H1 (cell line): ENCODE measurements around the gene ADRB1. TPM values are rescaled to one million over a fixed set of nuclear protein-coding genes. Genes with fewer than 3 reads are reported as not detected.

ENCODE experiments used
- CTCF ChIA-PET: fragments of 300-600 bp; sonication (Branson Sonifier 250); formaldehyde crosslinking; loops from one replicate; lab custom pipeline; 2021; ENCODE audit not compliant: partially characterized antibody; lab: Charles Lee
- POLR2A ChIA-PET: fragments of 300-600 bp; sonication (Branson Sonifier 250); formaldehyde crosslinking; loops from one replicate; lab custom pipeline; 2021; ENCODE audit warnings: inconsistent platforms; ENCODE audit not compliant: partially characterized antibody; lab: Charles Lee
- DNase-seq, 2 experiments: peaks; one replicate each; pipeline versions ENCODE4 v3.0.0 to v3.0.0-alpha.2; 2010 to 2022; ENCODE audit warnings: low spot score in 2 of 2, low read depth in 1 of 2, mixed read lengths in 1 of 2
- FAIRE-seq: peaks from 2 replicates; lab custom pipeline; 2011; peaks lifted over from hg19 to GRCh38; lab: Jason Lieb, UNC
- H2AFZ ChIP-seq: 2 replicates; pipeline ENCODE4 v1.8.1; 2012; ENCODE audit warnings: low read length, inconsistent platforms
- H2AK5ac ChIP-seq: 2 replicates; pipeline ENCODE4 v1.6.1; 2013; ENCODE audit warnings: low read depth, low read length
- H2BK120ac ChIP-seq: replicated peaks from 2 replicates; pipeline ENCODE3; 2013; ENCODE audit warnings: low read depth, low read length, inconsistent platforms
- H2BK12ac ChIP-seq: 2 replicates; pipeline ENCODE4 v1.6.1; 2013; ENCODE audit warnings: low read depth, low read length
- H2BK15ac ChIP-seq: 2 replicates; pipeline ENCODE4 v1.6.1; 2013; ENCODE audit warnings: low read length
- H2BK20ac ChIP-seq: 2 replicates; pipeline ENCODE4 v1.6.1; 2013; ENCODE audit warnings: low read length
- H2BK5ac ChIP-seq: 2 replicates; pipeline ENCODE4 v1.6.1; 2013; ENCODE audit warnings: low read depth, low read length
- H3K14ac ChIP-seq: 2 replicates; pipeline ENCODE4 v1.6.1; 2013; ENCODE audit warnings: inconsistent platforms; ENCODE audit not compliant: insufficient read length
- H3K18ac ChIP-seq: 2 replicates; pipeline ENCODE4 v1.6.1; 2013; ENCODE audit warnings: low read length; ENCODE audit errors: extremely low read depth
- H3K23ac ChIP-seq: 2 replicates; pipeline ENCODE4 v1.6.1; 2013; ENCODE audit warnings: inconsistent platforms; ENCODE audit not compliant: insufficient read length
- H3K23me2 ChIP-seq: 2 replicates; pipeline ENCODE4 v1.6.1; 2013; ENCODE audit warnings: low read depth, low read length
- H3K27ac ChIP-seq: 2 replicates; pipeline ENCODE4 v1.6.1; 2011; ENCODE audit warnings: low read depth, low read length, inconsistent platforms
- H3K27me3 ChIP-seq, 4 experiments: replicated peaks in 1 of 4; 1 replicate in 1 of 4; 2 replicates in 3 of 4; pipeline versions ENCODE4 v1.6.1 to v1.8.1; 2011 to 2013; ENCODE audit warnings: low read length in 3 of 4, mild to moderate bottlenecking in 3 of 4, inconsistent platforms in 2 of 4, mixed read lengths in 2 of 4, moderate library complexity in 1 of 4; ENCODE audit not compliant: control insufficient read depth in 3 of 4, insufficient read depth in 3 of 4; ENCODE audit errors: extremely low read depth in 1 of 4
- H3K36me3 ChIP-seq, 4 experiments: 2 replicates each; pipeline versions ENCODE4 v1.6.1 to v1.8.1; 2011 to 2013; ENCODE audit warnings: mild to moderate bottlenecking in 4 of 4, low read length in 3 of 4, moderate library complexity in 2 of 4, control low read depth in 1 of 4, inconsistent platforms in 1 of 4; ENCODE audit not compliant: insufficient read depth in 4 of 4, control insufficient read depth in 2 of 4
- H3K4ac ChIP-seq: replicated peaks from 2 replicates; pipeline ENCODE3; 2013; ENCODE audit warnings: low read length, low read depth, mixed read lengths, inconsistent platforms; ENCODE audit not compliant: insufficient read length
- H3K4me1 ChIP-seq, 4 experiments: replicated peaks in 1 of 4; 1 replicate in 1 of 4; 2 replicates in 3 of 4; pipeline versions ENCODE4 v1.6.1 to v1.8.1; 2011 to 2013; ENCODE audit warnings: low read length in 3 of 4, inconsistent platforms in 2 of 4, mixed read lengths in 1 of 4; ENCODE audit not compliant: insufficient read depth in 4 of 4, control insufficient read depth in 3 of 4
- H3K4me2 ChIP-seq, 2 experiments: 2 replicates each; pipeline versions ENCODE4 v1.6.1 to v1.8.1; 2011 to 2013; ENCODE audit warnings: low read depth in 2 of 2, low read length in 2 of 2, control low read depth in 1 of 2, inconsistent platforms in 1 of 2, mild to moderate bottlenecking in 1 of 2; ENCODE audit not compliant: insufficient read depth in 1 of 2
- H3K4me3 ChIP-seq, 4 experiments: fragments of 200-600, 300-600 bp in 1 of 4; sonication (generic), shearing (Covaris generic), sonication (Bioruptor Twin) in 1 of 4; 2 replicates each; pipeline versions ENCODE4 v1.5.1 to v1.8.1; 2011 to 2016; ENCODE audit warnings: low read length in 4 of 4, low read depth in 3 of 4, control low read depth in 2 of 4, inconsistent platforms in 2 of 4, mild to moderate bottlenecking in 2 of 4, mixed read lengths in 1 of 4, moderate library complexity in 1 of 4; ENCODE audit not compliant: insufficient read depth in 2 of 4; ENCODE audit errors: extremely low read depth in 1 of 4
- H3K56ac ChIP-seq: replicated peaks from 2 replicates; pipeline ENCODE3; 2013; ENCODE audit warnings: low read depth, mild to moderate bottlenecking, mixed read lengths, low read length, inconsistent platforms; ENCODE audit not compliant: insufficient read length
- H3K79me1 ChIP-seq: 2 replicates; pipeline ENCODE4 v1.6.1; 2013; ENCODE audit warnings: low read depth, low read length, control low read depth
- H3K79me2 ChIP-seq, 2 experiments: 2 replicates each; pipeline versions ENCODE4 v1.6.1 to v1.8.1; 2012 to 2013; ENCODE audit warnings: low read length in 2 of 2, mild to moderate bottlenecking in 2 of 2, inconsistent platforms in 1 of 2; ENCODE audit not compliant: insufficient read depth in 2 of 2, control insufficient read depth in 1 of 2
- H3K9ac ChIP-seq, 4 experiments: replicated peaks in 1 of 4; 1 replicate in 1 of 4; 2 replicates in 3 of 4; pipeline versions ENCODE4 v1.6.1 to v1.8.1; 2011 to 2013; ENCODE audit warnings: low read depth in 3 of 4, low read length in 3 of 4, control low read depth in 2 of 4, mild to moderate bottlenecking in 2 of 4, moderate library complexity in 2 of 4, inconsistent platforms in 1 of 4; ENCODE audit errors: extremely low read depth in 1 of 4
- H3K9me3 ChIP-seq, 2 experiments: 2 replicates each; pipeline versions ENCODE4 v1.6.1 to v1.8.1; 2012 to 2013; ENCODE audit warnings: mild to moderate bottlenecking in 2 of 2, moderate library complexity in 2 of 2, control low read depth in 1 of 2, inconsistent platforms in 1 of 2, low read depth in 1 of 2, low read length in 1 of 2, mixed read lengths in 1 of 2; ENCODE audit not compliant: insufficient read depth in 2 of 2
- H4K20me1 ChIP-seq, 2 experiments: replicated peaks in 1 of 2; 2 replicates each; pipeline versions ENCODE3 to v1.8.1; 2011 to 2013; ENCODE audit warnings: inconsistent platforms in 2 of 2, low read length in 2 of 2, mild to moderate bottlenecking in 1 of 2; ENCODE audit not compliant: insufficient read depth in 2 of 2, control insufficient read depth in 1 of 2
- H4K5ac ChIP-seq: 2 replicates; pipeline ENCODE4 v1.6.1; 2013; ENCODE audit warnings: low read length, low read depth, mixed read lengths, inconsistent platforms; ENCODE audit not compliant: insufficient read length
- H4K8ac ChIP-seq: 2 replicates; pipeline ENCODE4 v1.8.0; 2013; ENCODE audit warnings: mild to moderate bottlenecking, moderate library complexity, low read length, inconsistent platforms; ENCODE audit not compliant: insufficient read depth; ENCODE audit errors: extremely low read depth
- H4K91ac ChIP-seq: replicated peaks from 2 replicates; pipeline ENCODE3; 2013; ENCODE audit warnings: low read length, mixed read lengths, inconsistent platforms; ENCODE audit not compliant: insufficient read length
- CEBPB ChIP-seq: IDR thresholded peaks from 2 replicates; pipeline ENCODE4 v1.6.1; 2012; ENCODE audit warnings: low read depth, low read length
- CHD2 ChIP-seq: IDR thresholded peaks from 2 replicates; pipeline ENCODE4 v1.6.1; 2012; ENCODE audit warnings: low read length, improper control_type of control experiment
- FOSL1 ChIP-seq: IDR thresholded peaks from 2 replicates; pipeline ENCODE4 v1.6.1; 2011; ENCODE audit warnings: mild to moderate bottlenecking, low read depth, low read length, moderate library complexity; ENCODE audit not compliant: insufficient read depth
- YY1 ChIP-seq: IDR thresholded peaks from 2 replicates; pipeline ENCODE4 v1.6.1; 2011; ENCODE audit warnings: low read depth, mild to moderate bottlenecking, low read length
- ZNF274 ChIP-seq: IDR thresholded peaks from 2 replicates; pipeline ENCODE4 v1.7.0; 2012; ENCODE audit warnings: low read length, borderline replicate concordance; ENCODE audit errors: extremely low read depth
- WGBS, 2 experiments: shearing (Covaris generic) in 1 of 2; methylation state at CpG; one replicate each; pipeline versions ENCODE4 v1.1.6 to v1.1.7; 2013 to 2015; ENCODE audit warnings: low lambda C conversion rate in 2 of 2, mixed read lengths in 2 of 2, inconsistent platforms in 1 of 2, low coverage in 1 of 2, missing lambda C conversion rate in 1 of 2; ENCODE audit not compliant: insufficient replicate concordance in 2 of 2, insufficient coverage in 1 of 2, insufficient read length in 1 of 2; ENCODE audit errors: extremely low coverage in 1 of 2, missing lambda C conversion rate in 1 of 2; 5-methylcytosine and 5-hydroxymethylcytosine counted together
- polyA plus RNA-seq, 7 experiments: library from polyadenylated mRNA; depleted of rRNA in 3 of 7; stranded (reverse) in 5 of 7; unstranded in 2 of 7; fragments of >200 nt in 5 of 7; fragments of 200-250 nt in 2 of 7; gene quantifications; 1 replicate in 5 of 7; 2 replicates in 1 of 7; 4 replicates in 1 of 7; pipeline versions ENCODE4 v1.2.1 to v1.2.3, GENCODE V29; 2011 to 2013; ENCODE audit warnings: missing spikeins in 2 of 7, mixed read lengths in 2 of 7
- total RNA-seq: library from RNA; stranded (reverse); fragmentation: NEBNext Ultra II Directional; extraction: Animal tissue kit (Norgen Biotek cat#: 25700); gene quantifications from 2 replicates; pipeline ENCODE4 v1.2.1, GENCODE V29; 2021

The ADRB1 gene
- total and polyA plus RNA-seq, 2 of the 8 experiments (the other 6 are each of a cell fraction or from before 2014, with no cell fraction given) = 0.14 to 0.48 TPM

DNA sequence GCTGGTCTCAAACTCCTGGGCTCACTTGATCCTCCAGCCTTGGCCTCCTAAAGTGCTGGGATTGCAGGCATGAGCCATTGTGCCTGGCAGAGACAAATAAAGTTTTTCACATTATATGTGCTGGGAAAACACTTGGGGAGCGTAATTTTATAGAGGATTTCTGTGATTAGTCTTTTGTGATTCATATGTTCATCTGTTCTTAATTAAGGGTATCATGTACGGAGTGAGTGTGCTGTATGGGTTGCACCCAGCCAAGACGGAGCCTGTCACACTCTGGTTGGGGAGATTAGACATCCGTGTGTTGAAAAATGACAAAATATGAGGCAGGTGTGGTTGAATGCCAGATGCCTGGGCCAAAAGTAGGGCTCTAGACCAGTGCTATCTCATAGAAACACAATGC lies 10.3 kb downstream of the ADRB1 start:
- H2AK5ac ChIP-seq = no peak overlapping the region
- H3K4me2 ChIP-seq = no peak overlapping the region
- WGBS, 2 experiments = 82% methylated on average over 4 of the region's 4 CpGs; no CpG with 5 or more reads in 1 of the 2 experiments
- H3K79me2 ChIP-seq = no peaks in the 10 kb centered on the region
- no peak overlapping the region for H3K23ac ChIP-seq
- H3K14ac ChIP-seq = no peak overlapping the region
- H2BK20ac ChIP-seq = no peak overlapping the region
- H2BK12ac ChIP-seq = no peak overlapping the region
- H3K27me3 ChIP-seq = no peaks in the 10 kb centered on the region
- H4K8ac ChIP-seq = no peak overlapping the region
- H2BK5ac ChIP-seq = no peak overlapping the region
- no peaks in the 10 kb centered on the region for H3K23me2 ChIP-seq
- DNase-seq (no peak), FAIRE-seq (no peak)
- no peak overlapping the region for H4K91ac ChIP-seq
- H2BK15ac ChIP-seq = no peak overlapping the region
- no peak overlapping the region for H3K27ac ChIP-seq
- no peaks in the 10 kb centered on the region for H3K9me3 ChIP-seq
- H3K79me1 ChIP-seq = no peaks in the 10 kb centered on the region
- H3K18ac ChIP-seq = no peak overlapping the region
- ChIA-PET CTCF (interaction anchor here (1.2 to 1.3 kb wide), 2 partner anchors 15 to 57 kb away, joined by 3 read pairs; no protein-coding TSS in a partner anchor), POLR2A (no interaction called here)
- H2BK120ac ChIP-seq = no peak overlapping the region
- no peaks in the 10 kb centered on the region for H3K4me1 ChIP-seq
- no peaks in the 10 kb centered on the region for H4K20me1 ChIP-seq
- no peak overlapping the region for H4K5ac ChIP-seq
- no peak overlapping the region for H3K9ac ChIP-seq
- no peak overlapping the region for H2AFZ ChIP-seq
- no peak overlapping the region for H3K4ac ChIP-seq
- H3K36me3 ChIP-seq = no peaks in the 10 kb centered on the region
- no peak overlapping the region for H3K4me3 ChIP-seq
- H3K56ac ChIP-seq = no peak overlapping the region
- TF ChIP-seq FOSL1 = no peak
- TF ChIP-seq CEBPB = no peak
- TF ChIP-seq CHD2 = no peak
- TF ChIP-seq YY1 = no peak
- no peak for TF ChIP-seq ZNF274
